GM19397 (cell line): ENCODE data around the gene MLANA.
A peak's percentile ranks its signal among the peaks of the same experiment; 100 is the strongest.
"Not testable (repeated sequence)": the region's sequence is repeated elsewhere in the genome, so short reads cannot be mapped to it uniquely, and the experiment has no call there.

Experiments used
- ATAC-seq: cut with Tn5 transposase; IDR thresholded peaks from one replicate; pipeline ENCODE4 v1.9.1; 2021; ENCODE audit warnings: mild to moderate bottlenecking, moderate library complexity; ENCODE audit not compliant: unreplicated experiment

The MLANA gene

DNA sequence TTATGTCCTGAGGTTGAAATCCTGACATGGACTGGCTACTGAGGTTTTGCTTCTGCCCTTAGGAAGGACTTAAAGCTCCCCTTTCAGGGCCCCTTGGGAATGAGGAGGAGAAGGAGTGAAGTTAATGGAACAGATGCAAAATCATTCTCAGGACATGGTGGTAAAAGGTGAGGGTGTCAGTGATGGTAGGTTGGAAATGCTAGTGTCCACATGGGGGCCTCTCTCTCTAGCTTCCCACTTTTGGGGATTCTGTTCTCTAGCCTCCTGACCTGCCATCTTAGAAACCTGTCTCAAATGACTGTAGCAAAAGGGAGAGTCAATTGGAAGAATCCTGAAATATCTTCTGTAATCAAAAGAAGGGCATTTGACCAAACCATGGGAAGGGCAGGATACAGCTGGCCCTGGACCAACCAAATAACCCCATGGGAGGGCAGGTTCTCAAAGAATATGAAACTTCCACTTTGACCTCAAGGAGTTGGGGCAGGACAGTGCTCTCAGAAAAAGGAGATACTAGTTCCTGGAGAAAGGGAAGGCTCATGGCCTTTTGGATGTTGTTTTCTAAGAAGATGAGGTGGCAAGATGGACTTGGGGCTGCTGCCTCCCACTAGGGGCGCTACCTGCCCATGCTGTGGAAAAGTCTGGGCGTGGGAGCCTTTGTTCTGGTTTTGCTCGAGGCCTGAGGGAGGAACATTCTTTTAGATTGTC is 21.2 kb upstream of the MLANA start:
- no peak for ATAC-seq

DNA sequence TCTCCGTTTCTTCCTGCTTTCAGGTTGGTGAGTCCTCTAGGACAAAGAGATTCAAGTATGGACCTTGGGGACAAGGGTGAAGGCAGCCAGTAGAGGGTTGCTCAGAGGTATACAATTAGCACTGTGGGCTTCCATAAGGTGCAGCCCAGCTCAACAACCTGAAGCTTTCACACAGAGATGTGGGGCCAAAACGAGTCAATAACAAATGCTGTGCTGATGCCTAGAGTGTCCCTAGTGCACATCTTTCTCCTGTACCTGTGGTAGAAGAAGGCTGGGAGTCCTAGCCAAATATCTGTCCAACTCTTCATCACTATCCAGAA is 20.7 kb upstream of the MLANA start:
- ATAC-seq, result no peak

DNA sequence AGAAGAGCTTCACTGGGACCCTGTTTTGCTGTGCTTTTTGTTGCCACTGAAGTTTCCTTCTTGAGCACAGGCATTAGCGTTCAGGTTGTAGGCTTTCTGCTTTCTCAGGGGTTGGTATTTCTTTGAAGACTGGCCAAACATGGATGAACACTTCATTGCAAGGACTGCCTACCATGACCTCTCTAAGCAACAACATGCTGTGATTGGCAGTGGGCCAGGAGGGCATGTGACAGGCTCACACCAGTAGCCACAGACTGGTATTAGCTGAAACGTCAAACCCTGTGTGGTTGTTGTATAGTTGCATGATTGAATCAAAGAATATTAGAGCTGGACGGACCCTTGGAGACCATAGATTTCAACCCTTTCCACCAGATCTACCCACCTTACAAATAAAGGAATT is 20.0 kb upstream of the MLANA start:
- ATAC-seq, result no peak

DNA sequence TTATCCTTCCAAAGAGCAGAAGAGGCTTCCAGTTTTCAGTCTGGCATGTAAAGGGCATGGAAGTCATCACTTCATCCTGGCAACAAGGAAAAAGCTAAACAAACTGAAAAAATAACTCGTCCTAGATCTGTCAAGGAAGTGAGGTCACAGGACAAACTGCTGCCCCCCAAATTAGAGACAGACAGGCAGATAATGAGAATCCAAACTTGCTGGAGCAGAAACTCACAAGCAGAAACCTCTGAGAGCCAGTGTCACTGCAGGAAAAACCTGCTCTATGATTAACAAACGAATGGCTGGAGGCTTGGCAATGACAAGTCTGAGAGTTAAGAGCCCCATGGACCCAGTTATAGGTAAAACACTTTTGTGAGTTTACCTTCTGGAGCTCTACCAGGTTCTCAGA is 18.9 kb upstream of the MLANA start:
- ATAC-seq, result no peak

DNA sequence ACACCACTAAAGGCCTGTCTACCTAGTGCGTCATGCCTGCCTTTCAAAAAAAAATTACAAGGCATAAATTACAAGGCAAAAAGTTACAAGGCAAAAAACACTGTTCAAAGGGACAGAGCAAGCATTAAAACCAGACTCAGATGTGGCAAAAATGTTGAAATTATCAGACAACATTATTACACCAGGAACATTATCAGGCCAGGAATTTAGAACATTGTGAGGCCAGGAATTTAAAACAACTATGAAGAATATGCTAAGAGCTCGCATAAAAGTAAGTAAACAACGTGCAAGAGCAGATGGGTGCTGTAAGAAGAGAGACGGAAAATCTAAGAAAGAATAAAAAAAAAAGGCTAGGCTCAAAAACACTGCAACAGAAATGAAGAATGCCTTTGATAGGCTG is 18.2 kb upstream of the MLANA start:
- no peak for ATAC-seq

DNA sequence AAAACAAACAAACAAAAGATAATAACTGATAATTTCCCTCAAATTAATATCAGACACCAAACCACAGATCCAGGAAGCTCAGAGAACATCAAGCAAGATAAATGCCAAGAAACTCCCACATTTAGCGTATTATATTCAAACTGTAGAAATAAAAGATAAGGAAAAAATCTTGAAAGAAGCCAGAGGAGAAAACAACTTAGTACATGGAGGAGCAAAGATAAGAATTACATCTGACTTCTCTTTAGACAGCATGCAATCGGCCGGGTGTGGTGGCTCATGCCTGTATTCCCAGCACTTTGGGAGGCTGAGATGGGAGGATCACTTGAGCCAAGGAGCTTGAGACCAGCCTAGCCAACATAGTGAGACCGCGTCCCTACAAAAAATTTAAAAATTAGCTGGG is 17.2 kb upstream of the MLANA start:
- no peak for ATAC-seq

DNA sequence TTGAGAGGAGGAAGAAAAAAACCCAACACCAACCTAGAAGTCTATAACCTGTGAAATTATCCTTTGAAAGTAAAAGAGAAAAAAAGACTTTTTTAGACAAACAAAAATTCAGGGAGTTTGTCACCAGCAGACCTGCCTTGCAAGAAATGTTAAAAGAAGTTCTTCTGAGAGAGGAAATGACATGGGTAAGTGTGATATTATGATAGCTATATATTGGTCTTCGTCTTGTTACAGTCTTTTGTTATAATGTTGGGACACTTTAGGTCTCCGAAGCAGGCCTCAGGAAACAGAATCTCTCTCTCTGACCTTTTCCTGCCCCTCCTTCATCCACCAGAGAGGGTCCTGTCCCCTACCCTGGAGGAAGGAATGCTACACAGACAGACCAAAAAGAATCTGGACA is 16.6 kb upstream of the MLANA start:
- no peak for ATAC-seq

DNA sequence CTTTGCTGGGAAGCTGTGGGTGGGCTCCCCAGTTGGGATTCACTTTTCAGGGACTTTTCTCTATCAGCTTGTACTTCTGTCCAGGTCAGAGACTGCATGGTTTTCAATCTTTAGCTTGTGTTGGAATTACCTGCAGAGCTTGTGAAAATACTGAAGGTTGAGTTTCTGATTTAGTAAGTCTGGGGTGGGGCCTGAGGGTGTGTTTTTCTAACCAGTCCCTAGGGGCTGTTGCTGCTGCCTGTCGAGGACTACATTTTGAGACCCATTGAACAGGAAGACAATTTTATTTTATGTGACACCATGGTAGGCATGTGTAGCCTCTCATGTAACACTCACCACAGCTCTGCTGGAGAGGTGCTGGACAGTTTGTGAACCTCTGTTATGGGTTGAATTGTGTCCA is 14.7 kb upstream of the MLANA start:
- ATAC-seq, result no peak

DNA sequence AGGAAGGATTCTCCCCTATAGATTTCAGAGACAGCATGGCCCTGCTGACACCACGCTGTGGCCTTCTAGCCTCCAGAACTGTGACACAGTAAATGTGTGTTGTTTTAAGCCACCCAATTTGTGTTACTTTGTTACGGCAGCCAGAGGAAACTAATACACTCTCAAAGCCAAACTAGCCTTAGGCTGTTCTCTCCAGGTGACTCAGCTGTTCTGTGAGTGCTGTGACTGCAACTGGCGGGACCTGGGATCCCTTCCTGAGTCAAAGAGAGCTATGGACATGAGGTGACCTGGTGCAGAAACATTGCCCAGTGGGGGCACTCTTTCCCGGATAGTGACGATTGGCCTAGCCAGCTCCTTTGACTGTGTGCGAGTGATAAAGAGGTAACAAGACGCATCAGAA is 14.0 kb upstream of the MLANA start:
- ATAC-seq, result no peak

DNA sequence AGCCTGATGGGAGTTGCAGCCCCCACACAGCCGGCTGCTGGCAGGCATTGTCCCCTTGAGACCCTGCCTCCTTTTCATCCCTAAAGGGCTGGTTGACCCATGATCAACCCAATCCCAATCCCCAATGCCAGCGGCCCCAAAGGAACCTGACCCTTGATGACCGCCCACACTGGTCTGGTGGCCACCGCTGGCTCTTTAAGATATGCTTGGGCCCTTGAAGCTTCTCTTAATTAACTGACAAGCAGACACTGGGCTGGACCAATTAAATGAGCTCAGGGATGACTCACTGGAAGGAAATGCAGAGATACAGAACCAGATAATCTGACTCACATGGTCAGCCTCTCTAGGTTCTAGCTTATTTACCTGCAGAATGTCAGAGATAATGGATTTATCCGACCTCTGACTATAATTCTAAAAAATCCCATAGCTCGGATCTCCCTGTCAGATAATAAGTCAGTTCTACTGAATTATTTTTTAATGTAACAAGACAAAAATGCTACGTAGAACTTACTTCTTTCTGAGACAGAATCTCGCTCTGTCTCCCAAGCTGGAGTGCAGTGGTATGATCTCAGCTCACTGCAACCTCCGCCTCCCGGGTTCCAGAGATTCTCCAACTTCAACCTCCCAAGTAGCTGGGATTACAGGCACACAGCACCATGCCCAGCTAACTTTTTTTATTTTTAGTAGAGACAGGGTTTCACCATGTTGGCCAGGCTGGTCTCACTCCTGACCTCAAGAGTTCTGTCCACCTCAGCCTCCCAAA is 11.1 kb upstream of the MLANA start:
- ATAC-seq, result no peak

DNA sequence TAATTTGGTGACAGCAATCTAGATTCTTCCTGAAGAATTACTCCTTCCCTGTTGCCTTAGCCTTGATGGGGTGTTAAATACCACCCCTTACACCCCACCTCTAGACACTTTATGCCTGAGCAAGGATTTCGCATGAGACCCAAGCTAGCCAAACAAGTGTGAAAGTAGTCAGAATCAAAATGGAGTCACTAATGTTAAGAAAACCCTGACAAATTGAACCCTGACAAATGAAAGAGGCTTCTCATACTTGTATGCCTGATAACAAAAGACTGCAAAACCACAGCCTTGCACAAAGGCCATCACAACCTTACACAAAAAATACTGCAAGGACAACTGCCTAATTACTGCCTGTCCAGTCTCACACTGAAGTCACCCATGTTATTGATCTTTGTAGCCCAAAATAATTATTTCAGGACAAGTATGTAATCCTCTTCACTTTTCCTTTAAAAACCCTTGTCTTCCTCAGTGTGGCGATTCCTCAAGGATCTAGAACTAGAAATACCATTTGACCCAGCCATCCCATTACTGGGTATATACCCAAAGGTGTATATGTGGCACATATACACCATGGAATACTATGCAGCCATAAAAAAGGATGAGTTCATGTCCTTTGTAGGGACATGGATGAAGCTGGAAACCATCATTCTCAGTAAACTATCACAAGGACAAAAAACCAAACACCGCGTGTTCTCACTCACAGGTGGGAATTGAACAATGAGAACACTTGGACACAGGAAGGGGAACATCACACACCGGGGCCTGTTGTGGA is 8.3 kb upstream of the MLANA start:
- not testable (repeated sequence) for ATAC-seq

DNA sequence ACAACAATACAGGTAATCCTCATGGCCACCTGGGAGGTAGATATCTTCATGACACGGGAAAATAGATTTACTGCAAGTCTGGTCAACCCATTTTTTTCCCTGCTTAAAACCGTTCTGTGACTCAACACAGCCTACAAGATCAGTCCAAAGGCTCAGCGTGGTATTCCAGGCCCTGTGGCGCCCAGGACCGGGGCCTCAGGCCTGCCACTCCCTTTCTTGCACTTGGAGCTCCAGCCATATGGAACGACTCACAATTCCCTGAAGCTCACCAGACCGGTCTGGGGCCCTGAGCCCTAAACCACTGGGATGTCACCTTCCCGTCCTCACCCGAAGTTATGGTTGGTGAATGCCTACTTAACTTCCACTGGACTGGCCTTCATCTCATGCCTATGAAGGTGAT is 6.5 kb upstream of the MLANA start:
- no peak for ATAC-seq

DNA sequence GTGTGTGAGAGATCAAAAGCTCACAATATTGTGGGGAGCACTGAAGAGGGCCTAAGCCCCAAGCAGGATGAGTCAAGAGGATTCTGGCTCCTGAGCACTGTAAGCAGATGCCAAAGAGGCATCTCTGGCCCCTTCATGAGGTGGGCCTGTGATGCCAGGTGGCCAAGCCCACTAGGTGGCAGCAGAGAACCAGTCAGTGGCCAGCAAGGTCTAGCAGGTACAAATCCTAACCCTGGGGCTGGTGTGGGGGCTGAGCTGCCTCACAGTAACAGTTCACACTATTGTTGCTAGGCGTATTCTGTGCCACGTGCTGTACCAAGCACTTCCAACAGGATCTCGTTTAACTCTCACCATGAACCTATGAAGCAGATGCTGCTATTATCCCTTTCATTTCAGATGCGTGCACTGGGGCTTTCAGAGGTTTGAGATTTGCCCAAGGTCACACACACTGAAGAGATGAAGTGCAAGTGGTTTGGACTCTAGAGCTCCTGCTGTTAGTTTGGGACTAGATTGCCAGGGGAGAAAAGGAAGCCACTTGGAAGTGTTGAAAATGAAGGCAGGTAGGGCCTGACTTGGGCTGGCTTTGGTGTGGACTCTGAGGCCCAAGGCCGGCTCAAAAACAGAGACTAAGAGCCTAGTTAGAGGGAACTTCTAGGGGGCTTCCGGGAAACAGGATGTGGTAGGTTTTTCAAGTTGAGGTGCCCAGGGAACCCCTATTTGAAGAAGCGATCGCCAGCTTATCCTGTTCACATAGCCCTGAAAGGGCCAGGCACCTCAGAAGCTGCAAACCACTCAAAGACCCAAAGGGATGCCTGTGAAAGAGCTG is 4.4 kb upstream of the MLANA start:
- peak; percentile 82 for ATAC-seq

DNA sequence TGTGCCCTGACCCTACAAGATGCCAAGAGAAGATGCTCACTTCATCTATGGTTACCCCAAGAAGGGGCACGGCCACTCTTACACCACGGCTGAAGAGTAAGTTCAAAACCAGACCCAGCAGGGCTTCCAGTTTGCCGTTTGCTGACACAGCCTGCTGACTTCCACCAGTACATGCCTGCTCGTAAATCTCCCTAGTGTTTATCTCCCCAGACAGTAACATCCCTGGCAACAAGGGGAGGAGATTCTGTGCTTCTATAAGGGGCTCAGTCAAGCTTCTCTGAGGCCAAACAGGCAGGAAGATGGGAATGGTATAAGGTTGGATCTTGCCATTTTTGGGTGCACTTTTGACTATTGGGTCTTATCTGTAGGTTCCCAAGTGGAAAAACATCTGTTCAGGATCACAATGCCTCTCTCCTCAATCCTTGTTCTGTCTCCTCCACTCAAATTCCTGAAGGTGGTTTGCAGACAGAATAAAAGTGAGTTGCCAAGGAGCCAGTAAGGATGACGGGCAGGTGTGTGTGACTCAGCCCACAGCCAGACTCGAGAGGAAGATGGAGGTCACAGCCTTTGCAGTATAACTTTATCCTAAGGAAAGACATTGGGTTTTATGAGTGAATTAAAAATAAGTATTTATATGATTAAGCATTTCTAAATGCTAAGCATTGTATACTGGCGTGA is 1.9 kb downstream of the MLANA start:
- no peak for ATAC-seq

DNA sequence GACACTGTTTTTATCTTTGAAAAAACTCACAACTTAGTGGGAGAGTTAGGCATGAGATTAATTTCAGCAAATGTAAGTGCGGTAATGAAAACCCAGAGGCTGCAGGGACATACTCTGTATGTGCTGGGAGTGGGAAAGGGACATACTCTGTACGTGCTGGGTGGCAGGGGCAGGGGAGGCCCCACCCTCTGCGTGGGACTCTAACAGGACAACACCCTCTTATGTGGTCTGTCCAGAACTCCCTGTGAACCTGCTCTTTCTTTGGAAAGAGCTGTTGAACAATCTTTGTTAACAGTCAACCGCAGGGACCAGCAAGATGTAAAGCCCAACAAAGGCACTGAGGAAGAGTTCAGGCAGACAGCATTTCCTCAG is 2.4 kb downstream of the MLANA start:
- ATAC-seq, result no peak

DNA sequence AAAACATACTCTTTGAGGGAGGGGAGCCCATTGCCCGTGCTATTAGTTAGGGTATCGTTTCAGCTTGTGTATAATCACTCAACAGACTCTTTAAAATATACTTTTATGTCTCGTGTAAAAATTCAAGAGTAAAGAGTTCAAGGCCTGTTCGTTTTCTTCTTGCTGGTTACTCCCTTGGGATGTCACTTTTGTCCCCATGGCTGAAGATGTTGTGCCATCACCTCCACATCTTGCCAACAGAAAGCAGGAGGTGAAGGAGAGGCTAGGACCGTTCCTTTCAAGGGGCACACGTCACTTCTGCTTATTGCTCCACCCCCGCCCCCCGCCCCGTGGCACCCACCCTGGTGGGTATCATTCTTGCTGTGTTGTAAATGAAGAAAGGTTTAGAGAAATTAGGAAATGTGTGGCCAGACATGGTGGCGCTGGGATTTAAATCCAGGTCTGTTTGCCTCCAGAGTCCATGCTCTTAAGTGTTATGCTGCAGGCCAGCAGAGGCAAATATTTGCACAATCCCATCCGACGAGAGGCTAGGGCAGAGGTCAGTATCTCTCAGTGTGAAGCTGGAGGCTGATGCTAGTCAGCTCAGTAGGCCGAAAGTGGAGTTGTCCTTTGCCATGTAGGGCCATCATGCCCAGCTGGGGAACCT is 3.0 kb downstream of the MLANA start:
- no peak for ATAC-seq

DNA sequence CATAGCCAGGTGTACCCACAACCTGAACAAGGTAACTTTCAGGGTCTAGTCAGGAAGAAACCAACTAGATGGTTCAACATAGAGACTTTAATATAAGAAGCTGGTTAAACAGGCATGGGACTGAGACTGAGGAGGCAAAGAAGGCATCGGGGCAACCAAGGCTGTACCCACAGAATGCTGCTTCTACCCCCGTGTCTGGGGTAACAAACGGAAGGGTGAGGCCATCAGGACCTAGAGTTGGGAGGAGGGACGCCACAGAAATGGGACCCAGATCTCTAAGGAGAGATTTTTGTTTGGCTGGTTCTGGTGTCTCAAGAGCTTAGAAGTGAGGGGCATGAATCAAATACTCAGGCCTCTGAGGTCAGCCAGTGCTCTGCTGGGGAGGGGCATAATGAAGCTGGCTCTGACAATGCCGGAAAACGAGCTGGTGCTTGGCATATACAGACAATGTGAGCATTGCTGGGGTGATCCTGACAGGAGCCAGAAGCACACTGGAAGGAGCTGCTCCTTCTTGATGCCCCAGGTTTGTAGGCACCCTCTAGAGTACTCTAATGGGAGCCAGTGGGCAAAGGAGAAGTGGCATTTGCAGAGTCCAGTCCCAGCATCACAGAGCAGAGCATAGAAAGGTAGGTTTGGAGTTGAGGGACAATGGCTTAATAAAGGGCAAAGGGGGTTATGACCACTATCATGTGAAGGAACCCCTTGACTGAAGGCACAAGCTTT is 3.7 kb downstream of the MLANA start:
- no peak for ATAC-seq

DNA sequence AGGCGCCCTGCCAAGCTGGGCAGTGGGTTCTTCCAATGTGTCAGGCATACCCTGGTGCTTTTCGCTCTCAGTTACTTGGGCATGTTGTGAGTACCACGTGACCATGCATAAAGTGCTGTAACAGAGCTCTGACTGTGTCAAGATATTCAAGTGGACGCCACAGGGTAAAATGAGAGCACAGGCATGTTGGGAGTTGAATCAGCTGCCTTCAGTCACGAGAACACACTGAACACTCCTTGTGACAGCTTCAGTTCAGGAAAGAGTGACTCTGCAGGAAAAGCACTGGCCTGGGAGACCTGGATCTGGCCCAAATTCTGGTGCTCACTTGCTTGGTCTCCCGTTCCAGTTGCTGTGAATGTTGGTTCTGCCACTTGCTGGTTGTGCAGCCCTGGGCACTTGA is 5.1 kb downstream of the MLANA start:
- no peak for ATAC-seq

DNA sequence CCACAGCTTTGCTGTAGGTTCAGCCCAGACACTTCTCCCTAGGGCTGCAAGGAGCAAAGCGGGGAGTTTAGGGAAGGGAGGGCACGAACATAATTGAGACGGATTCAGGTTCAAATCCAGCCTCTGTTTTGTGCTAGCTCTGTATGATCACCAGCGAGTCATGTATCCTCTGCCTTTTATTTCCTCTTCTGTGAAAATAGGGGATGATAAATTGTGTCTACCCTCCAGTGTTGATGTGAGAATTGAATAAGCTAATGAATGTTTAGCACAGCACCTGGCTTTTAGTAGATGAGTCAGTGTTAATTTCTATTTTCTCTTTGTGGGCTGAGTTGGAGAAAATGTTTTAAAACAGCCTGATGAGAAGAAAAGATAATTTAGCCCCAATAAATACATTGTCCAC is 6.2 kb downstream of the MLANA start:
- ATAC-seq, result no peak

DNA sequence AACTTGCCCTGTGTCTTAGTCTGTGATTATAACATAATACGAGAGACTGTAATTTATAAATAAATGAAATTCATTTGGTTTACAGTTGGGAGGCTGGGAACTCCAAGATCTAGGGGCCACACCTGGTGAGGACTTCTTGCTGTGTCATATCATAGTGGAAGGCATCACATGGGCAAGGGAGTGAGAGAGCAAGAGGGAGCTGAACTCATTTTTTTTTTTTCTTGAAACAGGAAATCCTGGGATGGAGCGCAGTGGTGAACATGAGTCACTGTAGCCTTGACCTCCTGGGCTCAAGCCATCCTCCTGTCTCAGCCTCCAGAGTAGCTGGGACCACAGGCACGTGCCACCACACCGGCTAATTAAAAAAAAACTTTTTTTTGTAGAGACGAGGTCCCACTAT is 7.2 kb downstream of the MLANA start:
- no peak for ATAC-seq
